ENCODE measurements around the gene HPGDS.
"Not testable (repeated sequence)": the region's sequence is repeated elsewhere in the genome, so short reads cannot be mapped to it uniquely, and the experiment has no call there.

HPGDS gene

DNA sequence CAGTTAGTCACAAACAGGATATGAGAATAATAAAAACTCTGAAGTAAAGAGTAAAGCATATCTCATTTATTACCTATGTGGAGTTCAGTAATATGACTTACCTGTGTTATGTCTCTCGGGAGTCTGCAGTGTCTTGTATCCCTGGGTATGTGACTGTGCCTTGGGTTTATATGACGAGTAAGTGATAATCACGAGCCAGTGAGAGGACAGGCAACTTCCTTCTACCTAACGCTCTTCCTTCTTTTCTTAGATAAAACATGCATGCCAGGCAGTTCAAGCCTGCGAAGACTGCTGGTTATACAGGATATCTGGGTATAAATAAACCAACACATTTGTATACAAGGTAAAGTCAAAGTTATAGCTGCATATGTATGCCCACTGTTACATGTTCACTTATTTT, at the start of gene HPGDS:
Gene HPGDS (minus strand): TSS at position 143 of the 400 bp plus-strand sequence. CDS start 8,207 bp downstream, outside the sequence.
- no peak for DNase-seq (ENCODE audit: low read depth in 2 of 2)

DNA sequence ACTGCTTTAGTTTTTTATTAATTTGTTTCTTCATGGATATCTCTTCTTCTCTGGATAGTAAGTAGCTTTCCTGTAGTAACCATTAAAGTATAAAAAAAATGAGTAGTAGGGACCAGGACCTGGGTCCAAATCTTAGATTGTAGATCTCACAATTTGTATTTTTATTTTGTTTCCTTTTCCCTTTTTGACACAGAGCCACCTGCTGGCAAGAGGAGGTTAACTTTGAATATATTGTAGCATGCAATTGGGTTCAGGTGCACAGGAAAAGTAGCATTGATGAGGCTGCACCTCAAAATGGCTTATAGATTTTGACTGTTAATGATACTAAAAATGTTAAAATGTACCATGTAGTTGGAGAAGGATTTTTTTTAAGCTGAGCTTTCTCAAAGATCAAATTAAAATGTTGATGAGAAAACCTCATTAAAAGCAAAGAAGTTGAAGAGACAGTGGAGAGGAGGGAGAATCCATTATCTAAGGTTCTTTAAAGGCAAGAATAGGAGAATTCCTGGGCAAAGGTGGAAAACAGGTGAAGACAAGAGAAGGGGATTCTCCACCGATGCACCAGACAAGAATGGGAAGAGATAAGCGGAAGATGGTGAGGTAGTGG, 48.3 kb upstream of the HPGDS start:
- no peak for DNase-seq (ENCODE audit: low read depth in 2 of 2)

DNA sequence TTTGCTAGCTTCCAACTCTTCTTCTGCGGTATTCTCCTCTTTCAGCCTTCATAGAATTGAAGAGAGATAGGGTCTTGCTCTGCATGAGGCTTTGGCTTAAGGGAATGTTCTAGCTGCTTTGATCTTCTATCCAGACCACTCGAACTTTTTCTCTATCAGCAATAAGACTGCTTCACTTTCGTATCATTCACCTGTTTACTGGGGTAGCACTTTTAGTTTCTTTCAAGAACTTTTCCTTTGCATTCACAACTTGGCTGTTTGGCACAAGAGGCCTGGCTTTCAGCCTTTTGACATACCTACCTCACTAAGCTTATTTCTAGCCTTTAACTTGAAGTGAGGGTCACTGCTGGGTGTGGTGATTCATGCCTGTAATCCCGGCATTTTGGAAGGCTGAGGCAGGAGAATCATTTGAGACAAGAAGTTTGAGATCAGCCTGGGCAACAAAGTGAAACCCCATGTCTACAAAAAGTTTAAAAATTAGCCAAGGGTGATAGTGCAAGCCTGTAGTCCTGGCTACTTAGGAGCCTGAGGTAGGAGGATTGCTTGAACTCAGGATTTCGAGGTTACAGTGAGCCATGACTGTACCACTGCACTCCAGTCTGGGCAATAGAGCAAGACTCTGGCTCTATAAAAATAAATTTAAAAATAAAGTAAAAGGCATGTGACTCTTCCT, 47.1 kb upstream of the HPGDS start:
- DNase-seq (ENCODE audit: low read depth in 2 of 2) = no peak

DNA sequence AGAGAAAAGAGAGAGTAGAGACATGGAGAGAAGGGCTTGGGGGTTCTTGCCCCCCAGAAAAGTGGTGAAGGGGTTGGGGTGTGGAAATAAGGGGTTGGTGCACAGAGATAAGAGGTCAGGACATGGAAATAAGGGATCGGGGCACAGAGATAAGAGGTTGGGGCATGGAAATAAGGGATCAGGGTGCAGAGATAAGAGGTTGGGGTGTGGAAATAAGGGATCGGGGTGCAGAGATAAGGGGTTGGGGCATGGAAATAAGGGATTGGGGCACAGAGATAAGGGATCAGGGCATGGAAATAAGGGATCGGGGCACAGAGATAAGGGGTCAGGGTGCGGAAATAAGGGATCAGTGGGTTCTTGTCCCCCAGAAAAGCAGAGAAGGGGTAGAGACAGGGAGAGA, 45.3 kb upstream of the HPGDS start:
- not testable (repeated sequence) for DNase-seq (ENCODE audit: low read depth in 2 of 2)

DNA sequence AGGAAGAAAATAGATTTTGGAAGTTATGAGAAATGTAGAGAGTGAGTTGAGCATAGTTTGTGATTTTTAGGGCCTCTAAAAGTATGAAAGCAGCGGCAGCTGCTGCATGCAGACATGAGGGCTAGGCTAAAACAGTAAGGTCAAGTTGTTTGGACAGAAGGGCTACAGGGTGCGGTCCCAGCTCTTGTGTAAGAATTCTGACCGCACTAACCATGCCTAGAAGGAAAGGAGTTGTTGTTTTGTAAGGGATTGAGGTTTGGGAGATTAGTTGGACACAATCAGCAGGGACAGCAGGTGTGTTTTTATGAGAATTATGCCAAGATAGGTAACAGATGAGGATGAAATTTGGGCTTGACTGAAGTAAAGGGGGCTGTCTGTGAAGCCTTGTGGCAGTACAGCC, 42.8 kb upstream of the HPGDS start:
- DNase-seq (ENCODE audit: low read depth in 2 of 2) = not testable (repeated sequence)

DNA sequence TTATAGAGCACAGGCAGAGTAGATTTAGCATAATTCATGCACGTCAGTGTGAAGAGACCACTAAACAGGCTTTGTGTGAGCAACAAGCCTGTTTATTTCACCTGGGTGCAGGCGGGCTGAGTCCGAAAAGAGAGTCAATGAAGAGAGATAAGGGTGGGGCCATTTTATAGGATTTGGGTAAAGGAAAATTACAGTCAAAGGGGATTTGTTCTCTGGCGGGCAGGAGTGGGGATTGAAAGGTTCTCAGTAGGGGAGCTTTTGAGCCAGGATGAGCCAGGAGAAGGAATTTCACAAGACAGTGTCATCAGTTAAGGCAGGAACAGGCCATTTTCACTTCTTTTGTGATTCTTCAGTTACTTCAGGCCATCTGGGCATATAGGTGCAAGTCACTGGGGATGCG, 40.3 kb upstream of the HPGDS start:
- DNase-seq (ENCODE audit: low read depth in 2 of 2) = not testable (repeated sequence)

DNA sequence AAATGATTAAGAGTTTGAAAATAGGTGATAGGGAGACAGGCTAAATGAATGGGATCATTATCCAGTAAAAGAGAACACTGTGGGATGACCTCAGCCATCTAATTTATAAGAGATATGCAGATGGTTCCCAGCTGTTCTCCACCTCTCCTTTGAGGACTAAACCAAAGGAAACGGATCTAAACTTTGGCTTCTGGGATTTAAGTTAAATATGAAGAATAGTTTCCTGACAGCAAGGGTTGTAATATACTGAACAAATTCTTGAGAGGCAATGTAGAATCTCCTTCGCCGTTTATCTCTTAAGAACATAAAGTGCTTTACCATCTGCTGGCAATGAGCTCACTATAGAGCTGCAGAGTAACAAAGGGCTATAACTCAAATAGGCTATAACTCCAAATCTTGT, 35.4 kb upstream of the HPGDS start:
- DNase-seq (ENCODE audit: low read depth in 2 of 2) = no peak

DNA sequence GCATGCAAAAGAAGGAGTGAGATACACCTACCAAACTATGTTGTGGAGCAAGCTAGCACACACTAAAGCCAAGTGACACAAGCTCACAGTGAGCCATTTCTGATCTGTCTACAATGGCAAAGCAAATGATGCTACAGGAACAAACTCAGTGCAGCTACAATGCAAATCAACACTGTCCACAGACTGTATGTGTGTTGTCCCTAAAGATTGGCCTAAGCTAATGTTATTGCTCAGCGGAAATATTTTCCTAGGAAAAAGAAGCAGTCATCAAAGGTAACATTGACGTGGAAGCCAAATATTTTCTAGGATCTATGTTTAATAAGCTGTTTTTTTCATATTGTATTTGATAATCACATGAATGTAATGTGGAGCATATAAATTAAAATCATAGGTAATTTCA, 34.7 kb upstream of the HPGDS start:
- no peak for DNase-seq (ENCODE audit: low read depth in 2 of 2)

DNA sequence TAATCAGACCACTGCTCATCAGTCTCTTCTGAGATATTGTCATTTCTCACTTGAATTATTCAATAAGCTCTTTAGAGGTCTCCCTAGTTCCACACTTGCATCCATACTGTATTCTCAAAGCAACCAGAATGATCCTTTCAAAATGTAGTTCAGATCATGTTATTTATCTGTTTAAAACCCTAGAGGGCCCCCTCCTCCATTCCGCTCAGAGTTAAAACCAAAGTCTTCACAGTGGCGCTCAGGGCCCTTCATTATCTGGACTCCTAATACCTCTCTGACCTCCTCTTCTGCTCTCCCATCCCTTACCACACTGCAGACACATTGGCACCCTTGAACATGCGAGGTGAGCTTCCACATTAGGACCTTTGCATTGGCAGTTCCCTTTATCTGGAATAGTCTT, 32.7 kb upstream of the HPGDS start:
- DNase-seq (ENCODE audit: low read depth in 2 of 2) = no peak

DNA sequence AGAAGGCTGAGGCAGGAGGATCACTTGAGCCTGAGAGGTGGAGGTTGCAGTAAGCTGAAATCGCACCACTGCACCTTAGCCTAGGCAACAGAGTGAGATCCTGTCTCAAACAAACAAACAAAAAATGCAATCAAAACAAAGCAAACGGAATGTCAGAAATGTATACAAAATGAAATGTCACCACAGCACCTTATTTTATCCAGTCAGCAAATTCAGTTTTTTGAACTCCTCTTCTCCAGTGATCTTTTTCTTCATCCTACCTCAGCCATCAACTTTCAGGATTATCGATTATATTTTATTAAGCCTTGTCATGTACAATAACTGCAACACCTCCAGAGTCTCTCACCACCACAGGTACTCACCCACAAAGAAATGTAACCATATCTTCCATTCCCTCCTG, 31.1 kb upstream of the HPGDS start:
- no peak for DNase-seq (ENCODE audit: low read depth in 2 of 2)

DNA sequence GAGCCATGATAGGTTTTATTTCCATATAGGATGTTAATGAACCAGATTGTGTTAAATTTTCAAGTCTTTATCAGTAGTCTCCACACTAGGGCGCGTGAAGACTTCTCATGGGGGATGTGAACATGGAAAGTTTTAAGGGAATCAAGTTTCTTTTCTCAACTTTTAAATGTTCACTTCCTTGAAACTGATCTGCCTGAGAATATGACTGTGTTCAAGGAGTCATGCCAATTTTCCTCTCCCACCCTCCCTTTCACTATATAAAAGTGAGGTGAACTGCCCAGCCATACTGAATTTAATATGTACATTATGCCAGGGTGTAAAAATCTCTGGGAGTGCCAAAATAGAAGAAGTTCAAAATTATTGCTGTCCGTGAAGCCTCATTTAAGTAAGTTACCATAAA, 30.4 kb upstream of the HPGDS start:
- DNase-seq (ENCODE audit: low read depth in 2 of 2) = no peak

DNA sequence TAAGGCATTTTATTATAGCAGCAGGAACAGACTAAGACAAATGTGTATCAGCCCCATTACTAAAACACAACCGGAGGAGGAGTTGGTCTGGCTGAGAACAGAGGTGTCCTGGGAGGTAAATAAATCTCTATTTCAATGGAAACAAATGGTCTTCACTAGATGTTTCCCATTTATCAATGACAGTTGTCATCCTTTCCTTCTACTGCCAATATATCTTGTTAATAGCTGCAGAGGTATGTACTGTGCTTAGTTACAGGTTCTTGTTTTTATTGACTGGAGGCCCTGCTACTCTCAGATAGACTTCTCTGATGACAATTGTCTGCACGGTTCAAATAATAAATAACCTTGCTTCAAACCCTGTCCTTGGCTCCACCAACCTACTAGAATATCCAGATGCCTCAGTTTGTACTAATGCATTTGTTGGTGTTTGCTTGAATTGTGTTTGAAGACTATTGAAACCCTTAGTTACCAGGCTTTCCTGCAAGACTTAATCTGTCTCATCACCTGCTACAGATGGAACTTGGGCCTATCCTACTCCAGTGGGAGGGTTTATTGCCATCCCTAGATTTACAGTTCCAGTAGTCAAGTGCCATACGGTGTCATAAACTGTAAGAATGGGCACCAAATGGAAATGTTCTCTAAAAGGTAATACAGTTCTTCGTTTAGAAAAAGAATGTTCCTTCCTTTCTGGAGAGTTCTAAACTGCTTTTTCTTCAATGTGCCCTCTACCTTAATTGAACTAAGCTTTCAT, 29.8 kb upstream of the HPGDS start:
- DNase-seq (ENCODE audit: low read depth in 2 of 2) = no peak

DNA sequence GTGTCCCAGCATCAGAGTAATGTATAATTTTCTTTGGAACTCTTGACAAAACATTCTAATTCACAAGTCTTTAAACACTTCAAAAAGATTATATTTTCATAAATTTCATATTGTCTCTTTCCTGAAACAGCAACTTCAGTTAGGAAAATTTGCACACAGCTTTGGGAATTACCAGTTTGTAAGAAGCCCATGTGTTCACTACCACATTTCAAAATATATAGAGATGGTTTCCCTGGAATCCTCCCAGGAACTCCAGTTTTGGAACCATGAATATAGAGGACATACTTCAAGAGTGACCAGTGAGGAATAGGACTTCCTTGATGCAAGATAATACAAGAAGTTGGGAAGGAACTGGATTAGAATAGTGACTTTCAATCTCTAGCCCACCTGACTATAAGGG, 28.7 kb upstream of the HPGDS start:
- DNase-seq (ENCODE audit: low read depth in 2 of 2) = no peak

DNA sequence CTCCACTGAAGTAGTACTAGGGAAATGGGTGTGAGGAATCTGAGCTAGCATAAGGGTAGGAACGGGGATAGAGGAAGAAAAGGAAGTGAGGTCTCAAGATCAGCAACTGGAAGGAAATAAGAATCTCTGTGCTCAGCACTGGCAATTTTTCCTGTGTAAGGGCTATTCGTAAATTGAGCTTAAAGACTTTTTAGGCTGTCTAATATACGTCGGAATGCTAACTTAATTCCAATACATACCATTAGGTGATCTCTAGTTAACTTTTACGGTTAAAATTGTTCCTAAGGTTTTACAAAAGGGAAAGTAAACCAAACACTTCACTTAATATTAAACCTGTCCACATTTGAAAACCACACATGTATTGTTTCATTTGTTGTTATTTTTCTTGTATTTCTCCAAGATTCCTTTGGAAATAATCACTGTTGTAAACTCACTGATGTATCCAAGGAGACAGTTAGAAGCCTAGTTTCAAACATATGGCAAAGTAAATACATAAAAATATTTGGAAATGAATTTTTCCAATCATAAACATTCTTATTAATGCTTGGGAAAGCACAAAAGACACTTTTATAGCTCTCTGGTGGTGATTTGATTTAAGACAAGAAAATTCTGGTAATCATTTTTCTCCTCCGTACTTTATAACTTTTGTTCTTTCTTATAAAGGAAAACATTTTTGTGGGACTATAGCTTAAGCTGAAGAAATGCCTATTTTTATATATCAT, 28.1 kb upstream of the HPGDS start:
- no peak for DNase-seq (ENCODE audit: low read depth in 2 of 2)

DNA sequence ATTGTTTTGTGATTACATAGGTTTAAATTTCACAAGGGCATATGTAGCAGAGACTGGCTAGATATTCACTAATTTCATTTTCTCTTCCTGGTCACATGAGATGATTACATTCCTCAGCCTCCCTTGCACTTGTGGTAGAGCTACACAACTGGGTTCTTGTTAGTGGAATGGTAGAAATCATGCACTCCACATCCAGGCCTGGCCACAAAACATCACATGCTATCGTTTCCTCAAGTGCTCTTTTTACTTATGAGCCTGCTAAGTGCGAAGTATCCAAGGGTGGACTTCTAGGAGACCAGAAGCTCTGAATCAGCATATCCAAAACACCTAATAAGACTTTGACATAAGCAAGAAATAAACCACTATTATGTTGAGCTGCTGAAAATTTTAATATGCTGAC, 26.4 kb upstream of the HPGDS start:
- no peak for DNase-seq (ENCODE audit: low read depth in 2 of 2)

DNA sequence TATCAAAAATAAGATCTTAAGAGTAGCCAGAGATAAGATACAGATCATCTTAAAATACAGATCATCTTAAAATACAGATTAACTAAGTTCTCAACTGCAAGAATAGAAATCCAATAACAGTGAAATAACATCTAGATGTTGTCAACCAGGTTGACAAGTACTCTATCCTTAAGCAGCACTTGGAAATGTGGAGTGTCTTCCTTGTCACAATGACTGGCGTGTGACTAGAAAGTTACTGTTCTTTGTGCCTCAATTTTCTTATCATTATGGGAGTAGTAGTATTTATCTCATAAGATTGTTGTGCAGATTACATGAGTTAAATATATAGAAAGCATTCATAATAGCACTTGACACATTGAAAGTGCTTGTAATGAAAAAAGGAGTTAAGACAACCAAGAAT, 25.8 kb upstream of the HPGDS start:
- no peak for DNase-seq (ENCODE audit: low read depth in 2 of 2)

DNA sequence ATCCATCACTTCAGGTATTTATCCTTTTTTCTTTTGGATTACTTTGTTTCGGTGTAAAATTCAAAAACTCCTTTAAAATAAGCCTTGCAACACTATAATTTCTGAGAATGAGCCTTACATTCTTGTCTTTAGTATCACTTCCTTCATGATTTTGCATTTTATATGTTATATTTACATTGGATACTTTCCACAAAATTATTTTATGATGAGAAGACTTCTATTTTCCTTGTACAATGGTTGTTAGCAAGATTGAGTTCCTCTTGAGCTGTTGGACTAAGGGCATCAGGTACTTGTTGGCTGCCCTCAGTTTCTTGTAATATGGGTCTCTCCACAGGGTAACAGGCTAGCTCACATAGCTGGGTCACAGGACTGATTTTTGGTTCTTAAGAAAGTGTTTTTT, 22.7 kb upstream of the HPGDS start:
- DNase-seq (ENCODE audit: low read depth in 2 of 2) = no peak

DNA sequence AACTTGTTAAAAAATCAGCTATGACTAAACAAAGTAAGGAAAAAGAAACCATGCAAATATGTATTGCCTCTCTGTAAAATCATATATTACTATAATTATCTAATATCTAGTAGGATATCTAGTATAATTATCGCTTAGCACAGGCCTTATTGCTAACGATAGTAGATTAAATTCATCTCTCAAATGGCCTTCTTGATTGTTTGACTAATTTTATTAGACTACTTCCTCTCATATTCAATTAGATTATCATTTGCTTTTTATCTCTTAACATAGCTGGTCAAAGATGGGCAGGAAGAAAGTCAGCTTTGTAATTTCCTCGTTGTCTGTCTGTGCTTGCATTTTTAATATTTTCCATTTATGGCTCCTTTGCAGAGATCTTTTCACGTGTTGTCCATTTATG, 21.9 kb upstream of the HPGDS start:
- DNase-seq (ENCODE audit: low read depth in 2 of 2) = no peak

DNA sequence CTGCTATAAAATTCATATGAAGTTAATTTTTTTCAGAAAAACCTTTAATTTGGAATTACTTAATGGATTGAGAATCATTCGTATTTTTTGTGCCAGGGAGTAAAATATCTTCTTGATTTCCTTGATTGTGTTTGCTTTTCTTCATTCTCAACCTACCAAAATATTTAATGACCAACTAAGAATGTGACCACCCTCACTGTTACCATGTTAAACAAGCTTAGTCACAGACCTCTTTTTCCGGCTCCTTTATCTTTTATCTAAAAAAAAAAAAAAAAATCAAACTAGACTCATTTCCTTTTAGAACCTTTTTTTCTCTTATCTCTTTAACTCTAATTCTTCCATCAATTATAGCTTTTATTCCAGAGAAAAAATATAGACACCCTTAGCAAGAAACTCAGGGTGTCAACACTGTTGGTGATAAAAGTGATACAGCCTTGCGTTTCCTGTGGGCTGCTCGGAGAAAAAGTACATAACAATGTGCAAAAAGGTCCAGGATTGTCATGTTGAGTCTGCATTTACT, 20.6 kb upstream of the HPGDS start:
- no peak for DNase-seq (ENCODE audit: low read depth in 2 of 2)

DNA sequence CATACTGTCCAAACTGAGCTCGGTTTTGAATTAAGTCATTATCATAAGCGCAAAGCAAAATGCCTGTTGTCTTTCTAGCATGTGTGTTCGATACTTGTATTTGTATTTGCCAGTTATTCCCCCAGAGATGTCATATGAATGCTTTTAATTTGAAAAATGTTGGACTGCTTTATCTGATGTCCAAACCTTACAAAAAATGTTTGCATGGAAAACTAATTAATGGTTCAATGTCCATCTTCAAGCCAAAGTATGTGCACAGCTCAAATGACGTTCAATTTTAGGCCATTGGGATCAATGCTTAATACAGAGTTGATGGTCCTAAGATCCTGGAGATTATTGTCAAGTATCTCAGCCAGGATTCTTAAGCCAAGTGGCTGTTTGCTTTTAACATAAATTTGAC, 17.2 kb upstream of the HPGDS start:
- no peak for DNase-seq (ENCODE audit: low read depth in 2 of 2)

DNA sequence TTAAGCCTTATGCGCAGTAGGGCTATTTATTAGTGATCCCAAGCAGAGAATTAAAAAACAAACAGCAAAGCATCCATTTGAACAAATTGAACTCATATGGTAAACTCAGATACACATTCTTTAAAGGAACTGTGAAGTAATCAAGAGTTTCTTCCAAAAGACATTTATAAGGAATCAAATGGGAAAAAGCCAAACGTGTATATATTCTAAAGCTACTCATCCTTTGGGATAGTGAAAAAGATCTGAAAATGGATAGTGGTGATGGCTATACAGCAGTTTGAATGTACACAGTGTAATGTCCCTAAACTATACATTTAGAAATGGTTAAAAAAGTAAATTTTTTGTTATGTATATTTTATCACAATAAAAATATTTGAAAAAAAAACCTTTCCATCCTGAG, 16.6 kb upstream of the HPGDS start:
- DNase-seq (ENCODE audit: low read depth in 2 of 2) = no peak

DNA sequence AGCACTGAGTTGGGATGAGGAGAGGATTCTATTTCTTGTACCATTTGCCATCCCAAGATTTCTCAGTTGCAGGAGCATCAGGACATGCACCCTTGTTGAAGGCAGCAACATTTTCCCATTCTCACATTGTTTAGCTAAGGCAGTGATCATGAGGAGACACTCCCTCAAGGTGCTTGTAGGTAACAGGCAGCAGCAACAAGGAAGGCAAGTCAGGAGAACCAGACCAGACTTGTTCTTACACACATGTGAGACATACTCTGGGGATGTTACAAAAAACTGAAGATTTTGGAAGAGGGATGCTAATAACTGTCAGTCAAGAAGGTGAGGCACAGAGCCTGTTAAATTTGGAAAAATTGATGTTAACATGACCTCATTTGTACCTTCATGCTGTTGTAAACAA, 15.5 kb upstream of the HPGDS start:
- DNase-seq (ENCODE audit: low read depth in 2 of 2) = no peak

All from stimulated activated CD4-positive, alpha-beta T cell treated with anti-CD3 and anti-CD28 coated beads, Interleukin-1b, Interleukin-23, amount 100 ng/mL, for 4 hours (primary cell).